ENCODE results near the gene RFC3.

The RFC3 gene

DNA sequence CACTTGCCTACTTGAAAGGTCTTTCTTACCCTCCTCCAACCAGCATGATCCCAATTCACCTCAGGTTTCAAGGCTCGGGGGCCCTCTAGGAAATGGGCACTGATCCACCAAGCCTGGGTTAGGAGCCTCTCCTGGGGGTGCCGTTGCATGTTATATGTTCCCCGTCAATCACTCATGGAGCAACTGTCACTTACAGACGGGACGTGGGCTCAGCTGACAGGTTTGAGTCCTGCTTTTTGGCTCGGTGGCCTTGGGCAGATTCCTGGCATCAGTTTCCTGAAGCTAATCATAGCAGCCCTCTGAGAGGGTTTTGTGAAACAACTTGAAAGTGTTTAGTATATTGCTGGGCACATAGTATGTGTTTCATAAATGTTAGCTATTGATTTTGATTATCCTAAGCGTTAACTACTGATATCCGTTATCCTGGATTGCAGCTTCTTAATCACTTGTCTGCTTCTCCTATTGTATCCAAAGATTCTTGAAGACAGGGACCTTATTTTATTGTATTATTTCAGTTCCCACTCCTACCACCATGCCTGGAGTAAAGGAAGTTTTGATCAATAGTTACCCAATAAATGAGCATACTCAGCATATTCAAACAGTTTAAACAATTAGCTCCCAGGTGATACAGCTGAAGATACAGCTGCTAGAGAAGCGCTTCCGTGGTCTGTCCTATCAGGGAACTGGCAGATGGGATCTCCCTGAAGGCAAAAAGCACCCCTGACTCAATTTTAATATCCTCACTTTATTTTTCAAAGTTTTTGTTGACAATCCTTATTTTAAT lies 57.9 kb downstream of the RFC3 start:
- no peaks in the 10 kb centered on the region for H3K9me3 ChIP-seq (ENCODE audit: insufficient read depth, low read length)
- no peak overlapping the region for H3K4me3 ChIP-seq (ENCODE audit: insufficient read length, low read depth)
- no peaks in the 10 kb centered on the region for H3K27me3 ChIP-seq (ENCODE audit: insufficient read depth, insufficient read length)
- no peaks in the 10 kb centered on the region for H3K36me3 ChIP-seq (ENCODE audit: insufficient read depth, insufficient read length, low read length)
- H3K4me1 ChIP-seq (ENCODE audit: insufficient read depth, insufficient read length): no peaks in the 10 kb centered on the region
- TF ChIP-seq YY1 (IDR thresholded peaks at IDR 0.05; ENCODE audit: insufficient read depth, insufficient read length) (no peak), ZNF274 (IDR thresholded peaks at IDR 0.05; ENCODE audit: low read depth, low read length) (no peak), SUZ12 (IDR thresholded peaks at IDR 0.05; ENCODE audit: extremely low read depth, insufficient read depth, insufficient read length) (no peak)
- no peak overlapping the region for H3K9ac ChIP-seq (ENCODE audit: insufficient read length, low read depth)
- no peak for DNase-seq (ENCODE audit: low read depth, low spot score)

DNA sequence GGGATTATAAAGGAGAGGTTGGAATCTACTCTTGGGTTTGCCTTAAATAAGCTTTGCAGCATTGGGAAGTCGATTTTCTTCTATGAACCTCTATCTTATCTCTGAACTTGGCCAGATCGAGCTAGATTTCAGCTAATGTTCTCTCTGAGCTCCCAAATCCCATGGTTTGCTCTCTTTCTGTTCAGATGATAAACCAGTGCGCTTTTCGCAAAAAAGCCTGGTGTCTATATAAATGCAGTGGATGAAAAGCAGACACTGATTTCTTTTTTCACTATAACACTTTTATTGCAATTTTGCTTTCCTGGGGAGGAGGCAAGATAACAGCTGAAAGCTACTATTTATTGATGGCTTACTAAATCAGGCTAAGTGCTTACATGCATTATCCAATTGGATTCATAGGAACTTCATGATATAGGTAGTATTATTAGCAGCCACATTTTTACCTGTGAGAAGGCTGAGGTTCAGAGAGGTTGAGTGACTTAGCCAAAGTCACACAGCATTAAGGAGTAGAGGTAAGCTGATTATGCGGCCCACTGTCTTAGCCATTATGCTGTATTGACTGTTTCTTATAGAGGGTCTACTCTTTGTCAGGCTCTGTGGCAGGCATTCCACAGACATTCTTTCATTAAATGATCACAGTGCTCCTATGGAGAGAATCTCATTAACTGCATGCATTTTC lies 58.9 kb downstream of the RFC3 start:
- Histone ChIP-seq H3K4me1 (ENCODE audit: insufficient read depth, insufficient read length) (no peaks in the 10 kb centered on the region), H3K27me3 (ENCODE audit: insufficient read depth, insufficient read length) (no peaks in the 10 kb centered on the region), H3K9ac (ENCODE audit: insufficient read length, low read depth) (no peak overlapping the region), H3K9me3 (ENCODE audit: insufficient read depth, low read length) (no peaks in the 10 kb centered on the region), H3K4me3 (ENCODE audit: insufficient read length, low read depth) (no peak overlapping the region), H3K36me3 (ENCODE audit: insufficient read depth, insufficient read length, low read length) (no peaks in the 10 kb centered on the region)
- TF ChIP-seq ZNF274 (IDR thresholded peaks at IDR 0.05; ENCODE audit: low read depth, low read length) (no peak), SUZ12 (IDR thresholded peaks at IDR 0.05; ENCODE audit: extremely low read depth, insufficient read depth, insufficient read length) (no peak), YY1 (IDR thresholded peaks at IDR 0.05; ENCODE audit: insufficient read depth, insufficient read length) (no peak)
- DNase-seq (ENCODE audit: low read depth, low spot score): no peak

DNA sequence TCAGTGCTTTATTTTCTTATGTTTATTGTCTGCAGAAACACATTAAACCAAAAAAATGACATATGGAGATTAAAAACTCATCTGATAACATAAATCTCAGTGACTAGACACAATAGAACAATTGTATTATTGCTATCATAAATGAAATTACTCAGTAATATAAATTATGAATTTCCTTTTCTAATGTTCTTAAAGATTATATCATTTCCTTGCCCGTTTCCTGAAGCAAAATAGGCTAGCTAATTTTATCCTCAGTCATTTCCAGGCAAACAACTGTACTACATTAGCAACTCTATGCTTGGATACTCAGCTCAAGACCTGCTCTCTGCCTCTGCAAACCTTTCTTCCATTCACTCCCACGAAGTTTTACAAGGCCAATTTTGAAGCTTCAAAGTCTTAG lies 61.2 kb downstream of the RFC3 start:
- TF ChIP-seq ZNF274 (IDR thresholded peaks at IDR 0.05; ENCODE audit: low read depth, low read length) (no peak), YY1 (IDR thresholded peaks at IDR 0.05; ENCODE audit: insufficient read depth, insufficient read length) (no peak), SUZ12 (IDR thresholded peaks at IDR 0.05; ENCODE audit: extremely low read depth, insufficient read depth, insufficient read length) (no peak)
- Histone ChIP-seq H3K27me3 (ENCODE audit: insufficient read depth, insufficient read length) (no peaks in the 10 kb centered on the region), H3K4me1 (ENCODE audit: insufficient read depth, insufficient read length) (no peaks in the 10 kb centered on the region), H3K36me3 (ENCODE audit: insufficient read depth, insufficient read length, low read length) (no peaks in the 10 kb centered on the region), H3K9me3 (ENCODE audit: insufficient read depth, low read length) (no peaks in the 10 kb centered on the region), H3K9ac (ENCODE audit: insufficient read length, low read depth) (no peak overlapping the region), H3K4me3 (ENCODE audit: insufficient read length, low read depth) (no peak overlapping the region)
- no peak for DNase-seq (ENCODE audit: low read depth, low spot score)

GRCh38 chr13:33882804-33883203 lies 64.9 kb downstream of the RFC3 start:
- no peaks in the 10 kb centered on the region for H3K36me3 ChIP-seq (ENCODE audit: insufficient read depth, insufficient read length, low read length)
- no peak for TF ChIP-seq SUZ12 (IDR thresholded peaks at IDR 0.05; ENCODE audit: extremely low read depth, insufficient read depth, insufficient read length)
- H3K9me3 ChIP-seq (ENCODE audit: insufficient read depth, low read length): no peaks in the 10 kb centered on the region
- no peak overlapping the region for H3K9ac ChIP-seq (ENCODE audit: insufficient read length, low read depth)
- H3K4me1 ChIP-seq (ENCODE audit: insufficient read depth, insufficient read length): no peaks in the 10 kb centered on the region
- H3K27me3 ChIP-seq (ENCODE audit: insufficient read depth, insufficient read length): no peaks in the 10 kb centered on the region
- no peak overlapping the region for H3K4me3 ChIP-seq (ENCODE audit: insufficient read length, low read depth)
- DNase-seq (ENCODE audit: low read depth, low spot score): no peak

- no peak overlapping the region for H3K9ac ChIP-seq (ENCODE audit: insufficient read length, low read depth)
- H3K4me1 ChIP-seq (ENCODE audit: insufficient read depth, insufficient read length): no peaks in the 10 kb centered on the region
- DNase-seq (ENCODE audit: low read depth, low spot score): no peak
- no peaks in the 10 kb centered on the region for H3K36me3 ChIP-seq (ENCODE audit: insufficient read depth, insufficient read length, low read length)
- no peaks in the 10 kb centered on the region for H3K27me3 ChIP-seq (ENCODE audit: insufficient read depth, insufficient read length)
- no peaks in the 10 kb centered on the region for H3K9me3 ChIP-seq (ENCODE audit: insufficient read depth, low read length)
- TF ChIP-seq ZNF274 (IDR thresholded peaks at IDR 0.05; ENCODE audit: low read depth, low read length) (no peak), YY1 (IDR thresholded peaks at IDR 0.05; ENCODE audit: insufficient read depth, insufficient read length) (no peak), SUZ12 (IDR thresholded peaks at IDR 0.05; ENCODE audit: extremely low read depth, insufficient read depth, insufficient read length) (no peak)
- H3K4me3 ChIP-seq (ENCODE audit: insufficient read length, low read depth): no peak overlapping the region
These were observed 66.7 kb downstream of the RFC3 start for GRCh38 chr13:33884531-33885220.

All from NT2/D1 (cell line).